ENCODE results near the gene GYG2. TPM values are rescaled to one million over a fixed set of nuclear protein-coding genes. Genes with fewer than 3 reads are reported as not detected.

The GYG2 gene
- total and polyA plus RNA-seq, 2 donors (not counting 3 experiments of a cell fraction or from before 2014, with no cell fraction given): 0.12 to 0.22 TPM

DNA sequence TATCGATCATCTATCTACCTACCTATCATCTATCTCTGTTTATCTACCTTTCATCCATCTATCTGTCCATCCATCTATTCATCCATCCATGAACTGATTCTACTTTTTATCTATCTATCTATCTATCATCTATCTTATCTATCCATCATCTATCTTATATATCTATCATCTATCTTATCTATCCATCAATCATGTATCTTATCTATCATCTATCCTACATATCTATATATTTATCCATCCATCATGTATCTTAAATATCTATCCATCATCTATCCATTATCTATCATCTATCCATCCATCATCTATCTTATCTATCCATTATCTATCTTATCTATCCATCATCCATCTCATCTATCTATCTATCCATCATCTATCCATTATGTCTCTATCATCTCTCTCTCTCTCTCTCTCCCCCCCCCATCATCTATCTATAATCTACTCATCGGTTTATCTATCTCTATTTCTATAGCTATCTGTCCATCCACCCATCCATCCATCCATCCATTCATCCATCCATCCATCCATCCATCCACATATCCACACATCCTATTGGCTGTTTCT, 79.5 kb downstream of the GYG2 start:
- H3K27ac ChIP-seq (ENCODE audit: insufficient read depth, low read depth, low read length): no peak overlapping the region
- CTCF ChIA-PET: interaction anchor here (0.9 kb wide), 1 partner anchor 19 kb away, joined by 3 read pairs; no protein-coding TSS in a partner anchor
- TF ChIP-seq JUN (IDR thresholded peaks at IDR 0.05; ENCODE audit: borderline replicate concordance, insufficient read depth, insufficient read length, low read depth) (no peak), GATA2 (IDR thresholded peaks at IDR 0.05; ENCODE audit: insufficient read depth, insufficient read length, low read depth, low read length) (no peak), EZH2 (IDR thresholded peaks at IDR 0.05; ENCODE audit: borderline replicate concordance, low read depth, low read length, severe bottlenecking) (no peak), POLR2A (IDR thresholded peaks at IDR 0.05; ENCODE audit: low read depth, low read length) (no peak), MYC (IDR thresholded peaks at IDR 0.05; ENCODE audit: low read depth, low read length) (no peak), FOS (IDR thresholded peaks at IDR 0.05; ENCODE audit: borderline replicate concordance, insufficient read depth, low read length) (no peak), POLR2AphosphoS5 (IDR thresholded peaks at IDR 0.05; ENCODE audit: insufficient read depth, low read depth, low read length) (no peak)
- TF ChIP-seq, protein P1, sequence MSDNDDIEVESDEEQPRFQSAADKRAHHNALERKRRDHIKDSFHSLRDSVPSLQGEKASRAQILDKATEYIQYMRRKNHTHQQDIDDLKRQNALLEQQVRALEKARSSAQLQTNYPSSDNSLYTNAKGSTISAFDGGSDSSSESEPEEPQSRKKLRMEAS (IDR thresholded peaks at IDR 0.05; ENCODE audit: insufficient read depth, insufficient read length): no peak
- TF ChIP-seq, protein P2, sequence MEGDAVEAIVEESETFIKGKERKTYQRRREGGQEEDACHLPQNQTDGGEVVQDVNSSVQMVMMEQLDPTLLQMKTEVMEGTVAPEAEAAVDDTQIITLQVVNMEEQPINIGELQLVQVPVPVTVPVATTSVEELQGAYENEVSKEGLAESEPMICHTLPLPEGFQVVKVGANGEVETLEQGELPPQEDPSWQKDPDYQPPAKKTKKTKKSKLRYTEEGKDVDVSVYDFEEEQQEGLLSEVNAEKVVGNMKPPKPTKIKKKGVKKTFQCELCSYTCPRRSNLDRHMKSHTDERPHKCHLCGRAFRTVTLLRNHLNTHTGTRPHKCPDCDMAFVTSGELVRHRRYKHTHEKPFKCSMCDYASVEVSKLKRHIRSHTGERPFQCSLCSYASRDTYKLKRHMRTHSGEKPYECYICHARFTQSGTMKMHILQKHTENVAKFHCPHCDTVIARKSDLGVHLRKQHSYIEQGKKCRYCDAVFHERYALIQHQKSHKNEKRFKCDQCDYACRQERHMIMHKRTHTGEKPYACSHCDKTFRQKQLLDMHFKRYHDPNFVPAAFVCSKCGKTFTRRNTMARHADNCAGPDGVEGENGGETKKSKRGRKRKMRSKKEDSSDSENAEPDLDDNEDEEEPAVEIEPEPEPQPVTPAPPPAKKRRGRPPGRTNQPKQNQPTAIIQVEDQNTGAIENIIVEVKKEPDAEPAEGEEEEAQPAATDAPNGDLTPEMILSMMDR (IDR thresholded peaks at IDR 0.05; ENCODE audit: extremely low read depth in 1 of 2, insufficient read depth in 1 of 2, low read depth in 1 of 2, low read length in 2 of 2): no peak

More for the DNA sequence above, 79.5 kb downstream of the GYG2 start:
- no peaks in the 10 kb centered on the region for H3K9me3 ChIP-seq (replicated peaks; ENCODE audit: control insufficient read depth, insufficient read depth, low read length)
- no peaks in the 10 kb centered on the region for H3K4me1 ChIP-seq (ENCODE audit: control insufficient read depth, extremely low read depth, insufficient read depth, low read length)
- dilution Hi-C loops (cut with MboI; ENCODE audit: extremely low pct_ligation_motif_present, low sequenced_read_pairs) (no loop called here), intact Hi-C loops (cut with micrococcal nuclease) (no loop called here)
- no peaks in the 10 kb centered on the region for H3K27me3 ChIP-seq (ENCODE audit: control insufficient read depth in 2 of 2, insufficient read depth in 2 of 2, low read length in 2 of 2)
- no peak overlapping the region for H3K4me3 ChIP-seq (replicated peaks in 1 of 3; ENCODE audit: insufficient read depth in 1 of 3, low read depth in 1 of 3, low read length in 3 of 3)
- BruUV-seq (replicated peaks): no TSS peak
- H3K4me2 ChIP-seq (ENCODE audit: insufficient read depth, low read length): no peak overlapping the region
- H3K36me3 ChIP-seq (ENCODE audit: control insufficient read depth in 2 of 2, extremely low read depth in 1 of 2, insufficient read depth in 2 of 2, low read length in 2 of 2): no peaks in the 10 kb centered on the region
- no peak overlapping the region for H3K9ac ChIP-seq (replicated peaks; ENCODE audit: extremely low read depth, insufficient read depth, low read length)
- DNase-seq (ENCODE audit: low read depth, low spot score) (no peak), FAIRE-seq (no peak)
- H4K20me1 ChIP-seq (replicated peaks; ENCODE audit: control insufficient read depth, extremely low read depth, insufficient read depth, low read length): no peaks in the 10 kb centered on the region
- H3K79me2 ChIP-seq (ENCODE audit: control insufficient read depth, insufficient read depth, low read length): no peaks in the 10 kb centered on the region
- H3K9me1 ChIP-seq (replicated peaks; ENCODE audit: control insufficient read depth, extremely low read depth, insufficient read depth, low read length): no peaks in the 10 kb centered on the region
- POLR2A ChIA-PET: no interaction called here
- H2AFZ ChIP-seq (ENCODE audit: low read depth, low read length): no peak overlapping the region
